PC-3 (cell line): ENCODE results near the gene CASTOR1.

Experiments used
- CTCF ChIP-seq: fragments of 300-600 bp; sonication (generic); conservative IDR thresholded peaks from 2 replicates; pipeline ENCODE4 v1.5.1; 2017; ENCODE audit warnings: antibody characterized with exemption, low read depth, mild to moderate bottlenecking, low read length
- EZH2 ChIP-seq: fragments of 300-600 bp; sonication (generic); IDR thresholded peaks from one replicate; pipeline ENCODE4 v1.6.1; 2017; ENCODE audit warnings: antibody characterized with exemption, mild to moderate bottlenecking, low read length; ENCODE audit not compliant: unreplicated experiment
- EZH2phosphoT487 ChIP-seq: fragments of 300-600 bp; sonication (generic); IDR thresholded peaks from 2 replicates; pipeline ENCODE4 v1.6.1; 2018; ENCODE audit warnings: mild to moderate bottlenecking, antibody characterized with exemption, low read length, borderline replicate concordance

GRCh38 chr22:30304495-30305244, 15.4 kb upstream of the CASTOR1 start:
- TF ChIP-seq CTCF (no peak), EZH2 (no peak), EZH2phosphoT487 (no peak)
